ENCODE data around the gene APBB1IP. TPM values are rescaled to one million over a fixed set of nuclear protein-coding genes. Genes with fewer than 3 reads are reported as not detected.

APBB1IP gene
- total and polyA plus RNA-seq, 8 donors: 1.2 to 4.7 (median 3.2) TPM; not detected in 1

- no peak for DNase-seq
- no peak overlapping the region for H3K27ac ChIP-seq
- intact Hi-C loops (cut with DNase I; ENCODE audit: low total_unique reads): no loop called here
- peaks cover 0 to 4% (median 0%) of the 10 kb centered on the region in 4 donors for H3K4me1 ChIP-seq
- H3K4me3 ChIP-seq: no peak overlapping the region
- no peaks in the 10 kb centered on the region for H3K36me3 ChIP-seq
- no peak for TF ChIP-seq CTCF (IDR thresholded peaks at IDR 0.05)
- TF ChIP-seq POLR2A (IDR thresholded peaks at IDR 0.05): no peak
- TF ChIP-seq POLR2AphosphoS5 (IDR thresholded peaks at IDR 0.05): no peak
- TF ChIP-seq EP300 (IDR thresholded peaks at IDR 0.05): no peak
- no peaks in the 10 kb centered on the region for H3K27me3 ChIP-seq
- peaks cover 0 to 8% (median 4%) of the 10 kb centered on the region in 4 donors for H3K9me3 ChIP-seq
- WGBS, 5 donors: 62 to 71% (median 65%) methylated on average over 6 of the region's 6 CpGs
Measured at GRCh38 chr10:26524161-26524896, 86.2 kb downstream of the APBB1IP start.

GRCh38 chr10:26525586-26525985, 87.4 kb downstream of the APBB1IP start:
- 61 to 78% (median 73%) methylated on average over 3 of the region's 3 CpGs for WGBS, 5 donors
- Histone ChIP-seq H3K27ac (no peak overlapping the region), H3K9me3 (no peaks in the 10 kb centered on the region), H3K4me1 (peaks cover 0 to 4% (median 0%) of the 10 kb centered on the region in 4 donors), H3K4me3 (no peak overlapping the region), H3K27me3 (no peaks in the 10 kb centered on the region), H3K36me3 (no peaks in the 10 kb centered on the region)
- no peak for DNase-seq
- no peak for TF ChIP-seq POLR2AphosphoS5 (IDR thresholded peaks at IDR 0.05)
- TF ChIP-seq CTCF (IDR thresholded peaks at IDR 0.05): no peak
- TF ChIP-seq POLR2A (IDR thresholded peaks at IDR 0.05): no peak
- TF ChIP-seq EP300 (IDR thresholded peaks at IDR 0.05): no peak
- intact Hi-C loops (cut with DNase I; ENCODE audit: low total_unique reads): no loop called here

- Histone ChIP-seq H3K27me3 (no peaks in the 10 kb centered on the region), H3K36me3 (no peaks in the 10 kb centered on the region), H3K9me3 (no peaks in the 10 kb centered on the region), H3K27ac (no peak overlapping the region), H3K4me1 (peaks cover 0 to 4% (median 0%) of the 10 kb centered on the region in 4 donors), H3K4me3 (no peak overlapping the region)
- no peak for DNase-seq
- TF ChIP-seq POLR2AphosphoS5 (IDR thresholded peaks at IDR 0.05) (no peak), CTCF (IDR thresholded peaks at IDR 0.05) (no peak)
- whole genome bisulfite sequencing, 5 donors: 87 to 97% (median 94%) methylated on average over 2 of the region's 2 CpGs
- intact Hi-C loops (cut with DNase I; ENCODE audit: low total_unique reads): no loop called here
Measured at GRCh38 chr10:26527018-26527417, 88.9 kb downstream of the APBB1IP start.

GRCh38 chr10:26528048-26528447, 89.9 kb downstream of the APBB1IP start:
- 82 to 91% (median 87%) methylated on average over 5 of the region's 5 CpGs for WGBS, 5 donors
- TF ChIP-seq CTCF (IDR thresholded peaks at IDR 0.05): no peak
- TF ChIP-seq EP300 (IDR thresholded peaks at IDR 0.05): no peak
- TF ChIP-seq POLR2AphosphoS5 (IDR thresholded peaks at IDR 0.05): no peak
- no peak for TF ChIP-seq POLR2A (IDR thresholded peaks at IDR 0.05)
- Histone ChIP-seq H3K9me3 (no peaks in the 10 kb centered on the region), H3K4me1 (peaks cover 0 to 4% (median 0%) of the 10 kb centered on the region in 4 donors), H3K27me3 (no peaks in the 10 kb centered on the region), H3K4me3 (no peak overlapping the region), H3K36me3 (no peaks in the 10 kb centered on the region), H3K27ac (no peak overlapping the region)
- DNase-seq: no peak
- intact Hi-C loops (cut with DNase I; ENCODE audit: low total_unique reads): no loop called here

All from stomach (tissue), 9 donors.